ENCODE measurements around the gene DIP2C.
"Not testable (repeated sequence)": the region's sequence is repeated elsewhere in the genome, so short reads cannot be mapped to it uniquely, and the experiment has no call there.

The DIP2C gene

GRCh38 chr10:476455-476780 is 213.1 kb downstream of the DIP2C start:
- no peak for DNase-seq

GRCh38 chr10:475709-476454 is 213.6 kb downstream of the DIP2C start:
- no peak for DNase-seq

- no peak for DNase-seq
Observed at GRCh38 chr10:474946-475345, 214.5 kb downstream of the DIP2C start.

- no peak for DNase-seq
Observed at GRCh38 chr10:474406-474805, 215.1 kb downstream of the DIP2C start.

GRCh38 chr10:472241-472910 is 217.1 kb downstream of the DIP2C start:
- DNase-seq, result no peak

- no peak for DNase-seq
Observed at GRCh38 chr10:470339-471003, 219.0 kb downstream of the DIP2C start.

GRCh38 chr10:469947-470338 is 219.5 kb downstream of the DIP2C start:
- DNase-seq, result no peak

- no peak for DNase-seq
Observed at GRCh38 chr10:459743-460142, 229.7 kb downstream of the DIP2C start.

GRCh38 chr10:458421-458851 is 231.0 kb downstream of the DIP2C start:
- no peak for DNase-seq

- DNase-seq, result no peak
Observed at GRCh38 chr10:456486-456885, 233.0 kb downstream of the DIP2C start.

GRCh38 chr10:454860-455259 is 234.6 kb downstream of the DIP2C start:
- DNase-seq, result no peak

GRCh38 chr10:453647-454046 is 235.8 kb downstream of the DIP2C start:
- no peak for DNase-seq

GRCh38 chr10:452512-453426 is 236.7 kb downstream of the DIP2C start:
- DNase-seq, result no peak

- no peak for DNase-seq
Observed at GRCh38 chr10:451856-452255, 237.6 kb downstream of the DIP2C start.

- DNase-seq, result peak; percentile 22
Observed at GRCh38 chr10:451021-451471, 238.4 kb downstream of the DIP2C start.

GRCh38 chr10:450463-450862 is 239.0 kb downstream of the DIP2C start:
- DNase-seq, result no peak

- not testable (repeated sequence) for DNase-seq
Observed at GRCh38 chr10:449331-449730, 240.1 kb downstream of the DIP2C start.

GRCh38 chr10:443459-443858 is 246.0 kb downstream of the DIP2C start:
- DNase-seq, result no peak

- no peak for DNase-seq
Observed at GRCh38 chr10:442209-442608, 247.3 kb downstream of the DIP2C start.

- no peak for DNase-seq
Observed at GRCh38 chr10:441659-442058, 247.8 kb downstream of the DIP2C start.

- no peak for DNase-seq
Observed at GRCh38 chr10:440127-440526, 249.3 kb downstream of the DIP2C start.

- no peak for DNase-seq
Observed at GRCh38 chr10:437698-438490, 251.6 kb downstream of the DIP2C start.
